Activated CD8-positive, alpha-beta memory T cell treated with anti-CD3 and anti-CD28 coated beads for 48 hours (primary cell): ENCODE data around the gene OPRL1.

Experiments used
- DNase-seq, 3 experiments: peaks; one replicate each; pipeline ENCODE4 v3.0.0-alpha.2; 2020; ENCODE audit warnings: low read depth in 2 of 3, low spot score in 2 of 3

The OPRL1 gene

DNA sequence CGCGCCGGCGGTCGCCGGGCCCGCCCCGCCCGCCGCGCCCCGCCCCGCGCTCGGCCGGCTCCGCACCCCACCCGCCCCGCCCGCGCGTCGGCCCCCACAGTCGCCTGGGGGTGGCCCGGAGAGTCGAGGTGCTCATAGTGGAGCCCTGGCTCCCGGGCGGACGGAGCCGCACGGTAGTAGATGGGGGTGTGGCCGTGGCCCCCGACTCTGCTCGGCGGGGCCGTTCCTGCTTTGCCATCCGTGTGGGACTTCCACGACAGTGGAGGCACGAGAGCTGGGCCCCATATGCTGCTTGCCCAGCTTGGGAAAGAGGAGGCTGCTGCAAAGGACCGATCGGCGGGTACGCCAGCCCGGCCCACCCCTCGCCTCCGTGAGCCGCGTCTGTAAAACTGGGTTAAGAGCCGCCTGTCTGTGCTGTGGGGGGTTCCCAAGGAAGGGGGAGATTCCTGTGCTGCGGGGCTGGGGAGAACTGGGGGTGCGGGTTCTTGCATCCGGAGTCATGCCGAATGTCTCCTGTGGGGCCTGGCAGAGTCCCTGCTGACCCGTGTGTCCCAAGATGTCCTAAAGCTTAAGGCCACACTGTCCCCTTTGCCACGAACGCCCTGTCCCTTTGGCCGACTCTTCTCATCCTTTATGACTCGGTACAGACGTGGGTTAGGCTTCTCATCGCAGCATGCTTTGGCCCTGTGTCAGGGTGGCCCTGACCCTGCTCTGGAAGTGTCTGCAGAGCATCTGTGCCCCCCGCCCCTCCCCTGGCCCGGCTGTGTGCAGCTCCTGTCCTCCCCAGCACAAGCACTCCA is at the start of gene OPRL1:
TSS of gene OPRL1 (plus strand) at position 70 of the 800 bp plus-strand sequence. CDS start 12,639 bp downstream, outside the sequence.
- no peak for DNase-seq

DNA sequence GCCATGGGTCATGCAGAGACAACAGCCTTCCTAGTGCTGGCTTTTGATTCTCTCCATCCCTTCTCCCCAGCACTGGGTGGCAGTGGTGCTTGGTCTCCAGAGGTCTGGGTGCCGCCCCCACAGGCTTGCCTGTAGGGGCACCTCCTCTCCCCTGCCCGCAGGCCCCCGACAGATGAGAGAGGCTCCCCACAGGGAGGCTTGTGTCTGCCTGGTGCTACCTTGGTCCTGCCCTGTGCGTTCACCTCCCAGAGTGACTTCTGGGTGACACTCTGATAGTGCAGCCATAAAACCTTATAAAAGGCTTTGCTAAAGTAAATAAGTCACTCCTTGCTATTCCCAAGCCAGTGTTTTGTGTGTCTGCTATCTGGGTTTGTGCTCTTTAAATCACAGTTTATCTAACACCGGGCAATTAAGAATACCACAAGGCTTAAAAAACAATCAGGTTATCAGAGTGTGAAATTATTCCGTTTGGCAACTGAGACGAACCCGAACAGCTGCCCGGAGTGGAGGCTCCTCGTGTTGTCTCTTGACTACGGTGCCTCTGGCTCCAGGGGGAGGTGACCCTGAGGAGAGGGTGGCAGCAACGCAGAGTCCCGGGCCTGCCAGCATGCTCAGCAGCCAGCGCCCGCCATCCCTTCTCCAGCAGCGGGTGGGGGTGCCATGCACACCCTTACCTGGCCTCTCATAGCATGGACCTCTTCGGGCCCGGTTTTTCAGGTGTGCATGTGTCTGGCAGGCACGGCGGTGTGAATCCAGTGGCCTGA is 49.3 kb upstream of the OPRL1 start:
- no peak for DNase-seq

DNA sequence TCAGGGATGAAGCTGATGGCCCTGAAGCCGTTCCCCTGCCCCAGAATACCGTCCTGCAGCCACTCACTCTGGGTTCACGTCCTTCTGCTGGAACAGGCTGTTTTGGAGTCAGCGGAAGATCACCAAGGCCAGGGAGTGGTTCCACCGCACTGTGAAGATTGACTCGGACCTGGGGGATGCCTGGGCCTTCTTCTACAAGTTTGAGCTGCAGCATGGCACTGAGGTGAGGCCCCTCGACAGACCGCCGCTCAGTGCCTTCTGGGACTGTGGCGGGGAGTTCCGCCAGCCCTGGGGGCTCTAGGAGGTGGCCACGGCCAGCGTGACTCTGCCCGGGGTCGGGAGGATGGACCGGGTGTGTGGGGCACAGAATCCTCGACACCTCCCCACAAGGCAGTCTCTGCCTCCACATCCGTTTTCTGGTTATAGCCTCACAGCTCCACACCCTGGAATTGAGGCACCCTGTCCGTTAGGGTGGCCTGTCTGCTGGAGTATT is 48.0 kb upstream of the OPRL1 start:
- no peak for DNase-seq

GRCh38 chr20:64032706-64033624 is 46.9 kb upstream of the OPRL1 start:
- no peak for DNase-seq

DNA sequence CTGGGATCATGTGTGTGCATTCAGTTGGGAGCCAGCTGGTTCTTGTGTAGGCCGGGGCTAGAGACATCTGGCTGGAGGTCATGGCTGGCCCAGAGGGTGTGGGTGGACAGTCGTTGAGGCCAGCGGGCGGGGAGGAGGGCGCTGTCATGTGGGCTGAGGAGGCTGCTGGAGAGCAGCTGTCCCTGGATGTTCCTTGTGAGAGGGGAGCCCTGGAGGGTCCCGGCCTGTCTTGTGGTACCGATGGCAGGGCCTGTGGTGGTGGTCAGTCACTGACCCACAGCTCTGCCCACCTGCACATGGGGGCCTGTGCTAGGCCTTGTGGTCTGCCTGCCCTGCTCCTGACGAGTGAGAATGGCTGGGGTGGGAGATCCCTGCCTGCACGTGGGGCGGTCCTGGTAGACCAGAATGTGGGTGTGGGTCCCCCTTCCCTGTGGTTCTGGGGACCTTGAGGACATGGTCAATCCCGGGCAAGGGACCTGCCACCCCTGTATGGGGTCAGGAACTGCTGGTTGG is 45.8 kb upstream of the OPRL1 start:
- no peak for DNase-seq

DNA sequence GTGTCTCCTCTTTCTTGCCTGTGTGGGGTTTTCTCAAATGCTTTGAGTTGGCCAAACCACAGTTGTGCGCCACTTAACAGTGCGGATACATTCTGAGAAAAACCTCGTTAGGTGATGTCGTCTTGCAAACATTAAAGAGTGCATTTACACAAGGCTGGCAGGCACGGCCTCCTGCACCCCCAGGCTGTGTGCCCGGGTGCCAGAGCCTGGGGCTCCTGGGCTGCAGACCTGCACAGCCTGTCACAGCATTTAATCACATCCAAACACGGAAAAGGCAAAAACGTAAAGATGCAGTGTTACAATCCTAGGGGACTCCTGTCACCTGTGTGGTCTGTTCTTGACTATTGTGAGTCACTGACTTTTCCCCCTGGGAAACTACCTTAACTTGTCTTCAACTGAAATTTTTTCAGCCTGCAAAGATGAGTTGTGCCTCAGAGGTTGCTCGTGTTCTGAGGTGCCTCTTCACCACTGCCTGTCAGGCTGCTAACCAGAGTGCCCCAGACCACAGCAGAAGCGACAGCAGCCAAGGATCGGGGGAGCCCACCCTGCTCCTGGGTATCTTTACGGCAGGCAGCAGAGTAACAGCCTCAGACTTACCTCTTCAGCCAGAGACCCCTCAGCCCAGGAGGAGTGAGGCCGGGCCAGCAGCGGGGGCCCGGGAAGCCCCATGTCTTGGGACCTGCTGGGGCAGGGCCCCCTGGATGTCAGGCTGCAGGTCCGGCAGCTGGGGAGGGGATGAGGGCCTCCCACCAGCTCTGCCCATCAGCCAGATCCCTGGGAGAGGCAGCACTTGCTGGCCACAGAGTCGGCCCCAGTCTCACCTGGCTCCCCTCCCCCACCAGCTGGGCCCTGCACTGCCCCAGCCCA is 44.6 kb upstream of the OPRL1 start:
- DNase-seq = peak; percentile 35 to 43 (median 39)

DNA sequence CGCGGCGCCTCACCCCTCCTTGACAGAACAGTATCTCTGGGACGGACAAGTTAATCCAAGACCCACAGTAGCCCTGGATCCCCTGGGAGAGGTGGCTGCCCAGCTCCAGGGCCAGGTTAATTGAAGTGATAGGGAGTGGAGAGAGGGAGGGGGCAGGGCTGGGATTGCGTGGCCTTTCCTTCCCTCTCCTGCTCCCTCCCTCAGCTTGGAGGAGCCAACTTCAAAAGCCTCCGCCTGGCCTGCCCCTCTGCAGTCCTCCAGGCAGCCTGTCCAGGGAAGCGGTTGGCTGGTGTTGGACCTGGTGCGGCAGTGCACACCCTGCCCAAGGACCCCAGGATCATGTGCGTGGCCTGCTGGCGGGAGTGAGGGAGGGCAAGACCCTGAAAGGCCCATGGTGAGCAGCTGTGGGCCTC is 43.9 kb upstream of the OPRL1 start, which contains the start of gene C20orf204:
TSS of gene C20orf204 (plus strand) at position 250 of the 413 bp plus-strand sequence. CDS start at position 392, 142 bp downstream.
- no peak for DNase-seq

- DNase-seq = no peak
Measured at GRCh38 chr20:64036346-64037198, 43.3 kb upstream of the OPRL1 start.

- DNase-seq = no peak
Measured at GRCh38 chr20:64037199-64037497, 42.7 kb upstream of the OPRL1 start.

- no peak for DNase-seq
Measured at GRCh38 chr20:64037498-64038213, 42.2 kb upstream of the OPRL1 start.

DNA sequence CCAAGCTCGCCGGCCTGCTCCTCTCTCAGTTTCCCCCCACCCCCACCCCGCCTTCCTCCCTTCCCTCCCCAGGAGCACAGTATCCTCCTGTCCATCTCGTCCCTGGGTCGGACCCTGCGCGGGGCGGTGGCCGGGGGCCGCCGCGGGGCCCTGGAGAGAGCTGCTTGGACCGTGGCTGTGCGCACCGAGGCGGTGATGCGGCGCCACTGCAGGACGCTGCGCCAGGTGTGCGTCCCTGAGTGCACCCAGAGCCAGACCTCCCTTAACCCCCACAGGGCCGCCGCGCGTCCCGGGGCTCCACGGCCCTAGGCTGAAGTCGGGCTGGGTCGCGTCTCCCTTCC is 41.7 kb upstream of the OPRL1 start:
- DNase-seq = no peak

GRCh38 chr20:64038565-64039292 is 41.2 kb upstream of the OPRL1 start:
- peak; percentile 50 to 58 (median 55) for DNase-seq

DNA sequence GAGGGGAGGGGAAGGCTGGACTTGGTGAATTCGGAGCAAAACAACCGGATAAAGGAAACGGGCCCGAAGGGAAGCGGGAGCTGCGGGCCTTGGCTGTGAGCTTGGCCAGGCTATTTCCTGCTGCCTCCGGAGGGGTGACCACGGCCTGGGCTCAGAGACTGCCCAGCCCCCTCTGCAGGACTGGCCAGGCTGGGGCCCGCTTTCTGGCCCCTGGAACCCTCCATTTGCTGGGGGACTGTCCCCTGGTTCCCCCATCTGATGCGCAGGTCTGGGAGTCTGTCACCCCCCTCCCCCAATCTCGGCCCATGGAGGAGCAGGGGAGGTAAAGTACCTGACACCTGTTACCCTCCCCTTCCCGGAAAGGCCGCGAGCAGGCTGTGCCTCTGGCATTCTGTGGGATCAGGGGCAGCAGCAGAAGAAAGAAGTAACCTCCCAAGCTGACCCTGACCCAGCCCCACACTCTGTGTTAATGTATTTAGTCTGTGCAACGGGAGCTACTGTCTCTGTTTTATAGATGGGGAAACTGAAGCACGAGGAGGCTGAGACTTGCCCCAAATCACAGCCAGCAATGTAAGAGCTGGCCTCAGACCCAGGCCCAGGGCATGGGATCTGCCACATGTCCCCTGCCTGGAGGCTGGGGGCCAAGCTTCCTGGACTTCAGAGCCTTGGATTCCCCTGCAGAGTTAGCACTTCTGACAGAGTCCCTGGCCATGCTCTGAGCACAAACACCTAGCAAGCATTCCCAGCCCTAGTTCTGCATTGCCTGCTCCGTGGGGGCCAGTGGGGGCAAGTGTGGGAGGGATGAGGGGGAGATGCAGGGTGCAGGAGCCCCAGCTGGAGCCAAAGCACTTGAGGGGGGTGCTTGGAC is 40.4 kb upstream of the OPRL1 start:
- no peak for DNase-seq

- DNase-seq = no peak
Measured at GRCh38 chr20:64040231-64041039, 39.4 kb upstream of the OPRL1 start.

GRCh38 chr20:64041040-64041780 is 38.7 kb upstream of the OPRL1 start:
- DNase-seq = no peak

GRCh38 chr20:64041781-64042053 is 38.2 kb upstream of the OPRL1 start:
- no peak for DNase-seq
